Natural killer cell (primary cell): ENCODE data around the gene RSU1. TPM values are rescaled to one million over a fixed set of nuclear protein-coding genes. Genes with fewer than 3 reads are reported as not detected.

Experiments used
- ATAC-seq, 3 donors: fragments of 150-1000 bp in 2 of 3; fragments of 200-7000 bp in 1 of 3; cut with Tn5 transposase; 1 replicate in 1 of 3; 2 replicates in 2 of 3; pipeline ENCODE4 v1.10.0; 2021; ENCODE audit warnings: mild to moderate bottlenecking in 2 of 3, moderate library complexity in 2 of 3
- DNase-seq, 2 donors: peaks; one replicate each; pipeline versions ENCODE4 v3.0.0 to v3.0.0-alpha.2; 2013 to 2021; ENCODE audit warnings: mixed read lengths in 1 of 2
- H3K27ac ChIP-seq: one replicate; pipeline ENCODE4 v1.5.1; 2013; ENCODE audit warnings: mild to moderate bottlenecking, low read length
- H3K27me3 ChIP-seq: one replicate; pipeline ENCODE4 v1.6.1; 2013; ENCODE audit warnings: low read length; ENCODE audit not compliant: control insufficient read depth, insufficient read depth
- H3K36me3 ChIP-seq: one replicate; pipeline ENCODE4 v1.6.1; 2013; ENCODE audit warnings: low read length; ENCODE audit not compliant: control insufficient read depth, insufficient read depth
- H3K4me1 ChIP-seq: one replicate; pipeline ENCODE4 v1.6.1; 2013; ENCODE audit warnings: low read length; ENCODE audit not compliant: control insufficient read depth, insufficient read depth
- H3K4me3 ChIP-seq: one replicate; pipeline ENCODE4 v1.5.1; 2013; ENCODE audit warnings: low read length
- H3K9me3 ChIP-seq: one replicate; pipeline ENCODE4 v1.6.1; 2013; ENCODE audit warnings: low read length; ENCODE audit not compliant: control insufficient read depth, insufficient read depth
- H3K27ac Mint-ChIP-seq, 2 donors: one replicate each; pipeline ENCODE4 v1.8.0; 2022; ENCODE audit warnings: mild to moderate bottlenecking in 2 of 2, mixed read lengths in 2 of 2, moderate library complexity in 1 of 2
- H3K27me3 Mint-ChIP-seq, 2 donors: one replicate each; pipeline ENCODE4 v1.8.0; 2022; ENCODE audit warnings: low read depth in 2 of 2, mixed read lengths in 2 of 2
- H3K36me3 Mint-ChIP-seq: one replicate; pipeline ENCODE4 v1.8.0; 2022; ENCODE audit warnings: mixed read lengths
- H3K4me1 Mint-ChIP-seq, 2 donors: one replicate each; pipeline ENCODE4 v1.8.0; 2022; ENCODE audit warnings: mixed read lengths in 2 of 2
- H3K4me3 Mint-ChIP-seq: one replicate; pipeline ENCODE4 v1.8.0; 2022; ENCODE audit warnings: mild to moderate bottlenecking, moderate library complexity, mixed read lengths
- H3K9me3 Mint-ChIP-seq, 2 donors: one replicate each; pipeline ENCODE4 v1.8.0; 2022; ENCODE audit warnings: mixed read lengths in 2 of 2
- CTCF ChIP-seq: fragments of 200-600 bp; IDR thresholded peaks from one replicate; pipeline ENCODE4 v1.8.0; 2022; ENCODE audit warnings: antibody characterized with exemption
- WGBS: methylation state at CpG from one replicate; pipeline ENCODE4 v1.1.7; 2013; ENCODE audit warnings: missing lambda C conversion rate; ENCODE audit not compliant: insufficient coverage; 5-methylcytosine and 5-hydroxymethylcytosine counted together
- intact Hi-C: fragments of 100-400 bp; cut with micrococcal nuclease; formaldehyde crosslinking; loops from one replicate; pipeline ENCODE4 v1.14.2; 2022
- total RNA-seq, 4 donors: library from RNA; stranded (reverse); fragments of 120-200 nt in 1 of 4; gene quantifications; one replicate each; pipeline versions ENCODE4 v1.2.3 to v1.2.4, GENCODE V29; 2013 to 2022

Gene RSU1
- total RNA-seq, 3 donors from 2014 or later (not counting 1 experiment from before 2014, with no cell fraction given) = 75.0 to 85.3 (median 80.0) TPM

GRCh38 chr10:16612981-16613355, 204.3 kb downstream of the RSU1 start:
- Mint-ChIP-seq H3K4me3 (no peak overlapping the region), H3K9me3 (peaks cover 7 to 15% of the 10 kb centered on the region in 2 donors), H3K27ac (no peak overlapping the region), H3K4me1 (peaks cover 8 to 20% of the 10 kb centered on the region in 2 donors), H3K36me3 (peaks cover 34% of the 10 kb centered on the region), H3K27me3 (no peaks in the 10 kb centered on the region)
- Histone ChIP-seq H3K27me3 (no peaks in the 10 kb centered on the region), H3K27ac (no peak overlapping the region), H3K36me3 (no peaks in the 10 kb centered on the region), H3K4me3 (no peak overlapping the region), H3K4me1 (no peaks in the 10 kb centered on the region), H3K9me3 (no peaks in the 10 kb centered on the region)
- intact Hi-C loops = no loop called here
- DNase-seq (no peak), ATAC-seq (no peak)
- 87% methylated on average over 2 of the region's 2 CpGs for WGBS
- no peak for TF ChIP-seq CTCF

GRCh38 chr10:16612115-16612980, 204.9 kb downstream of the RSU1 start:
- no peaks in the 10 kb centered on the region for H3K27me3 Mint-ChIP-seq
- peak in 1 of 2 donors; percentile 34 for DNase-seq

GRCh38 chr10:16611037-16611436, 206.2 kb downstream of the RSU1 start:
- Mint-ChIP-seq H3K36me3 (peaks cover 17% of the 10 kb centered on the region), H3K27me3 (no peaks in the 10 kb centered on the region), H3K27ac (no peak overlapping the region), H3K9me3 (peaks cover 7 to 10% of the 10 kb centered on the region in 2 donors), H3K4me1 (peaks cover 8 to 17% of the 10 kb centered on the region in 2 donors), H3K4me3 (no peak overlapping the region)
- Histone ChIP-seq H3K36me3 (no peaks in the 10 kb centered on the region), H3K27me3 (no peaks in the 10 kb centered on the region), H3K4me1 (no peaks in the 10 kb centered on the region), H3K27ac (no peak overlapping the region), H3K9me3 (no peaks in the 10 kb centered on the region), H3K4me3 (no peak overlapping the region)
- intact Hi-C loops = no loop called here
- DNase-seq = no peak
- no peak for TF ChIP-seq CTCF
- 76% methylated on average over 7 of the region's 7 CpGs for WGBS
- ATAC-seq = no peak

More at GRCh38 chr10:16612115-16612980, 204.9 kb downstream of the RSU1 start:
- Mint-ChIP-seq H3K36me3 (peaks cover 28% of the 10 kb centered on the region), H3K4me1 (peaks cover 8 to 14% of the 10 kb centered on the region in 2 donors), H3K9me3 (peaks cover 7 to 15% of the 10 kb centered on the region in 2 donors), H3K4me3 (no peak overlapping the region), H3K27ac (no peak overlapping the region)
- WGBS = 95% methylated on average over 7 of the region's 7 CpGs
- ATAC-seq = no peak
- Histone ChIP-seq H3K27me3 (no peaks in the 10 kb centered on the region), H3K9me3 (no peaks in the 10 kb centered on the region), H3K27ac (no peak overlapping the region), H3K4me3 (no peak overlapping the region), H3K4me1 (no peaks in the 10 kb centered on the region), H3K36me3 (no peaks in the 10 kb centered on the region)
- no peak for TF ChIP-seq CTCF
- intact Hi-C loops = no loop called here
